Skeletal muscle satellite cell (primary cell): ENCODE measurements around the gene FAM163A.

ENCODE experiments used
- H3K27me3 ChIP-seq: 2 replicates; pipeline ENCODE4 v1.7.0; 2013; ENCODE audit warnings: low read length; ENCODE audit not compliant: control insufficient read depth, insufficient read depth
- H3K36me3 ChIP-seq: 2 replicates; pipeline ENCODE4 v1.7.0; 2013; ENCODE audit warnings: mild to moderate bottlenecking, control low read depth, low read length; ENCODE audit not compliant: insufficient read depth
- H3K4me1 ChIP-seq: 2 replicates; pipeline ENCODE4 v1.7.0; 2013; ENCODE audit warnings: low read length; ENCODE audit not compliant: control insufficient read depth, insufficient read depth
- H3K4me2 ChIP-seq: 2 replicates; pipeline ENCODE4 v1.7.0; 2013; ENCODE audit warnings: mild to moderate bottlenecking, low read length
- H3K4me3 ChIP-seq: 2 replicates; pipeline ENCODE4 v1.7.0; 2013; ENCODE audit warnings: low read length
- H3K9ac ChIP-seq: 2 replicates; pipeline ENCODE4 v1.7.0; 2013; ENCODE audit warnings: mild to moderate bottlenecking, low read depth, low read length, moderate library complexity
- H3K9me3 ChIP-seq: replicated peaks from 2 replicates; pipeline ENCODE4 v1.7.0; 2013; ENCODE audit warnings: mild to moderate bottlenecking, control low read depth, low read length

Gene FAM163A

DNA sequence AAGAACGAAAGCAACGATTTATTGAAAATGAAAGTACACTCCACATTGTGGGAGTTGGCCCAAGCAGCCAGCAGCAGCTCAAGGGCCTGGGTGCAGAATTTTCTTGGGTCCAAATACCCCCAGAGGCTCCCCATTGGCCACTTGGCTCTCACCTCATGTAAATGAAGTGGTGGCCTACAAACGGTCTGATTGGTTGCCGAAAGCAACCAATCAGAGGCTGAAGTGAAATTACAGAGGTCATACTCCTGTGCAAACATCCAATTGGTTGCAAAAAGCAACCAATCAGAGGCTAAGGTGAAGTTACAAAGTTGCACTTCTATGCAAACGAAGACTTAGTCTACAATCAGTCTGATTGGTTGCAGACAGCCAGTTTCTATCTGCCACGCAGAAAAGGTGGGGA is 31.9 kb downstream of the FAM163A start:
- peaks cover 25% of the 10 kb centered on the region for H3K27me3 ChIP-seq
- no peaks in the 10 kb centered on the region for H3K36me3 ChIP-seq
- no peak overlapping the region for H3K4me3 ChIP-seq
- H3K9ac ChIP-seq = no peak overlapping the region
- H3K4me2 ChIP-seq = no peak overlapping the region
- no peaks in the 10 kb centered on the region for H3K4me1 ChIP-seq
- no peaks in the 10 kb centered on the region for H3K9me3 ChIP-seq

DNA sequence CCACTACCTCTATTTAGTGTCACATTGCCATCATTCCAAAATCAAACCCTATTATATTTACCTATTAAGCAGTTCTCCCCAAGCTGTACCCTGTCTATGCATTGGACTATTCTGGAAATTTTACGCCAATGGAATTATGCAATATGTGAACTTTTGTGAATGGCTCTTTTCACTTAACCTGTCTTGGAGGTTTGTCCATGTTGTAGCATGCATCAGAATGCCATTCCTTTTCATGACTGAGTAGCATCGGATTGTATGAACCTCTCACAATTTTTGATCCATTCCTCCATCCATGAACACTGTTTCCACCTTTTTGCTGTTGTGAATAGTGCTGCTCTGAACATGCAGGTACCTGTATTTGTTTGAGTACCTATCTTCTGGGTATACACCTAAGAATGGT is 33.7 kb downstream of the FAM163A start:
- Histone ChIP-seq H3K4me3 (no peak overlapping the region), H3K36me3 (no peaks in the 10 kb centered on the region), H3K4me2 (no peak overlapping the region), H3K27me3 (peaks cover 39% of the 10 kb centered on the region), H3K9ac (no peak overlapping the region), H3K4me1 (no peaks in the 10 kb centered on the region), H3K9me3 (no peaks in the 10 kb centered on the region)

DNA sequence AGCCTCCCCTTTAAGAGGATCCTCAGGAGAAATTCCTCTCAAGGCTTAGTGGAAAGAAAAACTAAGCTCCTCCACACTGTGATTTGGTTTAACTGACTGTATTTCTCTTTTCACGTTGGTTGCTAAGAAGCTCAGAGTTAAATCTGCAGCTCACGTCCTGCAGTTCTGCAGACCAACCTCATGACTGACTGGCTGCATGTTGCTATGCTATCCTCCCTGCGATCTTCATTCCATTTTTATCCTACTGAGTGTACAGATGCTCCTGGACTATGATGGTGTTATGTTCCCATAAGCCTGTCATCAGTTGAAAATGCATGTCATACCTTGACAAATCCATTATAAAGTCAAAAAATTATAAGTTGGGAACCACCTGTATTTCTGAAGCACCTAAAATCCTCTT is 34.6 kb downstream of the FAM163A start:
- no peak overlapping the region for H3K4me3 ChIP-seq
- no peak overlapping the region for H3K9ac ChIP-seq
- no peaks in the 10 kb centered on the region for H3K9me3 ChIP-seq
- peaks cover 39% of the 10 kb centered on the region for H3K27me3 ChIP-seq
- H3K4me2 ChIP-seq = no peak overlapping the region
- H3K36me3 ChIP-seq = no peaks in the 10 kb centered on the region
- H3K4me1 ChIP-seq = no peaks in the 10 kb centered on the region

- Histone ChIP-seq H3K9ac (no peak overlapping the region), H3K4me2 (no peak overlapping the region), H3K4me1 (no peaks in the 10 kb centered on the region), H3K9me3 (no peaks in the 10 kb centered on the region), H3K27me3 (peaks cover 50% of the 10 kb centered on the region), H3K36me3 (no peaks in the 10 kb centered on the region), H3K4me3 (no peak overlapping the region)
Measured at GRCh38 chr1:179779645-179780272, 36.7 kb downstream of the FAM163A start.

DNA sequence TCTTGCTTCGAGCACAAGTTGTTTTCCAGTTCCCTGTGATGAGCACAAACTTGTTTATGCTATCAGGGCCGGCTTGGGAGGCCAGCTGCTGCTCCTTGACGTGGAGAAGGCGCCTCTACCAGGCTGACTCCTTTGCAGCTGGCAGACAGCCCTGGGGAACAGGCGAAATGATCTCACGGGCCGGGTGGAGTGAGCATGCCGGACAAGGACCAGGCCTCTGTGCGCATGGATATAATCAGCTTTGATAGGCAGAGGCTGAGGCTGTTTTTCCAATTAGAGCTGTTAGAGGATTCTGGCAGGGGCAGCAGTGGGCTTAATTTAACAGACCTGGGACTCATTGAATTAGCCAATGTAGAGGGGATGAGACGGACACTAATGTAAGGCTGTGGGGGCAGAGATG is 38.9 kb downstream of the FAM163A start:
- Histone ChIP-seq H3K27me3 (peaks cover 63% of the 10 kb centered on the region), H3K4me1 (no peaks in the 10 kb centered on the region), H3K4me2 (no peak overlapping the region), H3K36me3 (no peaks in the 10 kb centered on the region), H3K9ac (no peak overlapping the region), H3K4me3 (no peak overlapping the region), H3K9me3 (no peaks in the 10 kb centered on the region)

DNA sequence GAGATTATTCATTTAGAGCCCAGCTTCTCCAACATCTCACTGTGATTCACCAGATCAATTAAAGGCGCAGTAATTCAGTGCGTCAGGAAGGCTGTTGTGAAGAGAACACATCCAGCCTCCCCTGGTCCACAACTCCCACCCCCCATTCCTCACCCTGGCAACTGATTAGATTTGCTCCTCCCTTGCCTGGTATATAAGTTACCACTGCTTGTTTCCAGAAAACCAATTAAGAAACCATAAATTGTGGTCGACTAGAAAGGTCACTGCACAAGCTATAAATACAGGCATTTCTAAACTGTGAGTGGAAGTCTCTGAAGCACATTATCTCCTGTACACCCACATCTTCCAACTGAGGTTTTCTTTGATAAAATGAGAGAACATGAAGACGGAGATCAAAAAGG is 41.9 kb downstream of the FAM163A start:
- Histone ChIP-seq H3K4me1 (no peaks in the 10 kb centered on the region), H3K27me3 (peaks cover 54% of the 10 kb centered on the region), H3K9ac (no peak overlapping the region), H3K4me3 (no peak overlapping the region), H3K4me2 (no peak overlapping the region), H3K9me3 (no peaks in the 10 kb centered on the region), H3K36me3 (no peaks in the 10 kb centered on the region)

GRCh38 chr1:179785728-179786127 is 42.6 kb downstream of the FAM163A start:
- Histone ChIP-seq H3K4me3 (no peak overlapping the region), H3K27me3 (peaks cover 51% of the 10 kb centered on the region)

DNA sequence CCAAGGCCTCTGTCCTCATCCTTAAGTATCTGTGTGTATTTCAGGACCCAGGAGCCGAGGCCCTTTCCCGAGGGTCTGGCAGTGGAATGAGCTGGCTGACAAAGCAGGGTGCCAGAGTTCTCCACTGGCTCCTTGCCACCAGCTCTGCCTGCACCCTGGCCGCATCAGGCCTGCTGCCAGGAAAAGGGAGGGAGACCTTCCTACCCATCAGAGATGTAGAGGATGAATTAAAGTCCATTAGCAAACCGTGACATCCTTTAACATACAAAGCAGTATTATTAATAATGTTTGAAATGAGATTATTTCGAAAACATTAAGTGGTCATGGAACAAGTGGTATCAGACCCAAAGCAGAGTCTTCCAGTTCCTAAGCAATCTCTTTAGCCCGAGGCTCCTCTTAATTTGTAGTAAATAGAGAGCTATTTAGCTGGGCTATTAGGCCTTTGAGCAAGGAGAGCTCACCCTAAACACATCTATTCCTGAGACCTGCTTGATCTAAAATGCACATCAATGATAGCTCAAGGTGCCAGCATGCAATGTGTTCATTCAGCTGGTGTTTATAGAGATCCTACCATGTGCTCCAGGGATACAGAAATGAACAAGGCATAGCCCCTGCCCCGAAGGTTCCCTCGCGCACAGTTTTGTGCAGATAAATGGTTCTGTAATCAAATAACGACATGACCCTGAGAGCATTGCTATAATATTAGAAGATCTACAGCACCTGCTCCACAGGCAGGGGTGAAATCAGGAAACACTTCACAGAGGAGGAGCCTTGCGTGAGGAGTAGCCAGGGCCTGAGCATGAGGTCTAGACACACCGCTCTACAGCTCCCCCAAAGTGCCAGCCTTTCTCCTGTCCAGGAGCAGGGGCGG is 44.0 kb downstream of the FAM163A start:
- H3K9me3 ChIP-seq = no peaks in the 10 kb centered on the region
- H3K9ac ChIP-seq = no peak overlapping the region
- H3K36me3 ChIP-seq = no peaks in the 10 kb centered on the region
- no peak overlapping the region for H3K4me3 ChIP-seq
- H3K4me2 ChIP-seq = no peak overlapping the region
- H3K27me3 ChIP-seq = peaks cover 48% of the 10 kb centered on the region
- no peaks in the 10 kb centered on the region for H3K4me1 ChIP-seq

More at GRCh38 chr1:179785728-179786127, 42.6 kb downstream of the FAM163A start:
- no peak overlapping the region for H3K9ac ChIP-seq
- H3K4me2 ChIP-seq = no peak overlapping the region
- no peaks in the 10 kb centered on the region for H3K4me1 ChIP-seq
- H3K36me3 ChIP-seq = no peaks in the 10 kb centered on the region
- no peaks in the 10 kb centered on the region for H3K9me3 ChIP-seq

GRCh38 chr1:179788259-179788658 is 45.2 kb downstream of the FAM163A start:
- Histone ChIP-seq H3K9me3 (no peaks in the 10 kb centered on the region), H3K4me3 (no peak overlapping the region), H3K27me3 (peaks cover 56% of the 10 kb centered on the region), H3K4me1 (no peaks in the 10 kb centered on the region), H3K9ac (no peak overlapping the region), H3K4me2 (no peak overlapping the region), H3K36me3 (no peaks in the 10 kb centered on the region)

DNA sequence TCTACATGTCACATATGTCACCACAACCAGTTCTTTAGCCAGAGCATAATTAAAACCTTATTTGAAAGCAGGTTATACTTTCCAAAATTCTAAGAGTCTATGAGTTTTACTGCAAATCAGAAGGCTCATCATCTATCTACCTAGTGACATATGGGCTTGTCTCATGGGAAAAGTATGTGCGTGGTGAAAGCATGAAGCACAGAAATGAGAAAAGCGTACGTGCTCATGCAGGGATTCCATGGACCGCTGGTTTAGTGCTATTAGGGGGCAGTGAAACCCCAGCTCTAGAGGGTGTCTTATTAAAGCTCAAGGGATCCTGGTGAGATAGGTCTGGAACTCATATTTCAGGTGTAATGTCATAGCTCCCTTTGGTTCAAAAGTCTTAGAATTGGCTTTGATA is 50.2 kb downstream of the FAM163A start:
- Histone ChIP-seq H3K27me3 (peaks cover 39% of the 10 kb centered on the region), H3K9ac (no peak overlapping the region), H3K9me3 (no peaks in the 10 kb centered on the region), H3K4me1 (no peaks in the 10 kb centered on the region), H3K4me2 (no peak overlapping the region), H3K36me3 (no peaks in the 10 kb centered on the region), H3K4me3 (no peak overlapping the region)

GRCh38 chr1:179794146-179794545 is 51.1 kb downstream of the FAM163A start:
- Histone ChIP-seq H3K4me3 (no peak overlapping the region), H3K4me2 (no peak overlapping the region), H3K9ac (no peak overlapping the region), H3K27me3 (peaks cover 37% of the 10 kb centered on the region), H3K36me3 (no peaks in the 10 kb centered on the region), H3K4me1 (no peaks in the 10 kb centered on the region), H3K9me3 (no peaks in the 10 kb centered on the region)

DNA sequence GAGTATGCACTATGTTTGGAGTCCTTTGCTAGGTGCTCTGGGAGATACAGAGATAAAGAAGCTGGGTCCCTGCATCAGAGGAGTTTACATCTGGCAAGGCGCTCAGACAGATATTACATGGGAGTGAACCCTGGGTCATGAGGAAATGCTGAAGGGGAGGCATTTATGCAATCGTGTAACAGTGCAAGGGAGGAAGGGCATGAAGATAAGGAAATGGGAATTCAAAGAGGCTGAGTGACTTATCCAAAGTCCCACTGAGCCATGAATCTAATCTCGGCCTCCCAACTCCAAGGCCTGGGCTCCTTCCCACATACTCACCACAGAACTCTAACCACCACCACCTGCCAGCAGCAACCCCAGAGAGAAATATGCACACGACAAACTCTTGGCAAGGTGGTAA is 51.6 kb downstream of the FAM163A start:
- no peaks in the 10 kb centered on the region for H3K36me3 ChIP-seq
- no peaks in the 10 kb centered on the region for H3K4me1 ChIP-seq

More for the DNA sequence above, 51.6 kb downstream of the FAM163A start:
- H3K27me3 ChIP-seq = peaks cover 43% of the 10 kb centered on the region
- no peak overlapping the region for H3K4me2 ChIP-seq
- no peak overlapping the region for H3K4me3 ChIP-seq
- no peak overlapping the region for H3K9ac ChIP-seq
- no peaks in the 10 kb centered on the region for H3K9me3 ChIP-seq
